Muscle layer of colon (tissue), 2 donors: ENCODE measurements around the gene HORMAD1.
"Not testable (repeated sequence)": the region's sequence is repeated elsewhere in the genome, so short reads cannot be mapped to it uniquely, and the experiment has no call there.

Source experiments
- H3K27ac ChIP-seq: one replicate; pipeline ENCODE4 v1.7.0; 2013; ENCODE audit warnings: low read depth, mild to moderate bottlenecking, low read length, moderate library complexity
- H3K27me3 ChIP-seq, 2 donors: one replicate each; pipeline ENCODE4 v1.7.0; 2013; ENCODE audit warnings: low read length in 2 of 2, mild to moderate bottlenecking in 2 of 2; ENCODE audit not compliant: insufficient read depth in 2 of 2, control insufficient read depth in 1 of 2
- H3K36me3 ChIP-seq: one replicate; pipeline ENCODE4 v1.7.0; 2013; ENCODE audit warnings: mild to moderate bottlenecking, low read length; ENCODE audit not compliant: insufficient read depth
- H3K4me1 ChIP-seq: one replicate; pipeline ENCODE4 v1.7.0; 2013; ENCODE audit warnings: mild to moderate bottlenecking, low read length; ENCODE audit not compliant: insufficient read depth
- H3K4me3 ChIP-seq, 2 donors: one replicate each; pipeline ENCODE4 v1.7.0; 2013; ENCODE audit warnings: low read length in 2 of 2, low read depth in 1 of 2, mild to moderate bottlenecking in 1 of 2, moderate library complexity in 1 of 2
- H3K9ac ChIP-seq: one replicate; pipeline ENCODE4 v1.7.0; 2013; ENCODE audit warnings: low read length
- H3K9me3 ChIP-seq: one replicate; pipeline ENCODE4 v1.7.0; 2013; ENCODE audit warnings: mild to moderate bottlenecking, low read length
- donor health status: abdominal sarcoma.
- donor health status: Adenocarcinoma of cecum.

The HORMAD1 gene

GRCh38 chr1:150661156-150661555 is 59.5 kb downstream of the HORMAD1 start:
- Histone ChIP-seq H3K27me3 (no peaks in the 10 kb centered on the region), H3K4me1 (no peaks in the 10 kb centered on the region), H3K9ac (no peak overlapping the region), H3K4me3 (no peak overlapping the region), H3K27ac (no peak overlapping the region), H3K36me3 (peaks cover 13% of the 10 kb centered on the region), H3K9me3 (no peaks in the 10 kb centered on the region)

- Histone ChIP-seq H3K4me1 (no peaks in the 10 kb centered on the region), H3K36me3 (peaks cover 13% of the 10 kb centered on the region), H3K9me3 (no peaks in the 10 kb centered on the region), H3K27me3 (no peaks in the 10 kb centered on the region), H3K4me3 (no peak overlapping the region), H3K9ac (no peak overlapping the region), H3K27ac (no peak overlapping the region)
Measured at GRCh38 chr1:150660584-150660983, 60.1 kb downstream of the HORMAD1 start.

DNA sequence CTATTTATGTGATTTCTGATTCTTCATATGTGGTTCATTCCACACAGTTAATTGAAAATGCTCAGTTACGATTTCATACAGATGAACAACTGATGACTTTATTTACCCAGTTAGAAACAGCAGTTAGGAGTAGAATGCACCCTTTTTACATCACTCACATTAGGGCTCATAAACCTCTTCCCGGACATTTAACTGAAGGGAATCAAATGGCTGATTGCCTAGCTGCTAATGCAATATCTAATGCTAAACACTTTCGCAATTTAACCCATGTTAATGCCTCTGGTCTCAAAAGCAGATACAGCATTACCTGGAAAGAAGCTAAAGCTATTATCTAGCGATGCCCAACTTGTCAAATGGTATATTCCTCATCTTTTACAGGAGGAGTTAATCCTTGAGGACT is 63.6 kb downstream of the HORMAD1 start:
- H3K27me3 ChIP-seq, result not testable (repeated sequence)

GRCh38 chr1:150654635-150655034 is 66.1 kb downstream of the HORMAD1 start:
- not testable (repeated sequence) for H3K36me3 ChIP-seq, H3K4me1 ChIP-seq, H3K9me3 ChIP-seq, H3K4me3 ChIP-seq, H3K27me3 ChIP-seq, H3K27ac ChIP-seq, H3K9ac ChIP-seq

More for the DNA sequence above, 63.6 kb downstream of the HORMAD1 start:
- H3K27ac ChIP-seq, H3K9ac ChIP-seq, H3K9me3 ChIP-seq, H3K4me3 ChIP-seq, H3K4me1 ChIP-seq: not testable (repeated sequence)
- peaks cover 13% of the 10 kb centered on the region for H3K36me3 ChIP-seq

DNA sequence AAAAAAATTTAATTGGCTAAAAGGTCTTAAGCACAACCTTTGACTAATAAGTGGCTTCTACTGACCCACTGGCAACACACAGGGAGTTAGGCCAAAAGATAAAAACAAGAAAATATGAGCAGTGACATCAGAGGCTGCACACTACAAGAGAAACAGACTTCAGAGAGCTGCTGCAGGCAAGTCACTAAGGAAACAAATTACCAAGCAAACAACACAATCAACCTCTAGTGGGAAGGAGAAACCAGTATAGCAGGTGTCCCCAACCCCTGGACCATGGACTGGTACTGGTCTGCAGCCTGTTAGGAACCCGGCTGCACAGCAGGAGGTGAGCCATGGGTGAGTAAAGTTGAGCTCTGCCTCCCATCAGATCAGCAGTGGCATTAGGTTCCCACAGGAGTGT is 70.5 kb downstream of the HORMAD1 start:
- H3K36me3 ChIP-seq, result peaks cover 27% of the 10 kb centered on the region
- no peaks in the 10 kb centered on the region for H3K9me3 ChIP-seq
- H3K4me3 ChIP-seq, result no peak overlapping the region
- H3K27ac ChIP-seq, result no peak overlapping the region
- H3K9ac ChIP-seq, result no peak overlapping the region
- H3K4me1 ChIP-seq, result no peaks in the 10 kb centered on the region
- no peaks in the 10 kb centered on the region for H3K27me3 ChIP-seq

- Histone ChIP-seq H3K9ac (no peak overlapping the region), H3K4me1 (no peaks in the 10 kb centered on the region), H3K27me3 (no peaks in the 10 kb centered on the region), H3K9me3 (no peaks in the 10 kb centered on the region), H3K27ac (no peak overlapping the region), H3K4me3 (no peak overlapping the region), H3K36me3 (peaks cover 27% of the 10 kb centered on the region)
Measured at GRCh38 chr1:150649441-150650075, 71.1 kb downstream of the HORMAD1 start.
